Astrocyte of the hippocampus (primary cell): Measurements from ENCODE around the gene WNT16.

Source experiments
- DNase-seq: peaks from one replicate; pipeline ENCODE4 v3.0.0; 2011; ENCODE audit warnings: low read depth, low spot score

Gene WNT16

DNA sequence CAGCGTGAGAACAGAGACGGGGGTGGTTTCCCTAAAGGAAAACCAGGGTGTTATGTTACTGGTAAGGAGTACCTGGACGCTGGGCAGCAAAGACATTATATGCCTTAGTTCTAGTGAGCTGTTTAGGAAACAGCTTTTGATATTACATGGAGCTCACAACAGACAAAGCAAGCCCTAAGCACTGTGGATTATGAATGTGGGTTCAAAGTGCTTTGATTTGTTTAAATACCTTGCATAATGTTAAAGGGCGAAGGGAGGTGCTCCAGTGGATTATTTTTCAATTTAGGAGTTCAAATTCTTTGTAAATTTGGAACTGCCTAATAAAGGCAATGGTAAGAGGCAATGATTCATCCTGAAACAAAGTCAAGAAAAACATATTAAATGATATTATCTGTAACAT lies 13.8 kb downstream of the WNT16 start:
- DNase-seq = no peak

DNA sequence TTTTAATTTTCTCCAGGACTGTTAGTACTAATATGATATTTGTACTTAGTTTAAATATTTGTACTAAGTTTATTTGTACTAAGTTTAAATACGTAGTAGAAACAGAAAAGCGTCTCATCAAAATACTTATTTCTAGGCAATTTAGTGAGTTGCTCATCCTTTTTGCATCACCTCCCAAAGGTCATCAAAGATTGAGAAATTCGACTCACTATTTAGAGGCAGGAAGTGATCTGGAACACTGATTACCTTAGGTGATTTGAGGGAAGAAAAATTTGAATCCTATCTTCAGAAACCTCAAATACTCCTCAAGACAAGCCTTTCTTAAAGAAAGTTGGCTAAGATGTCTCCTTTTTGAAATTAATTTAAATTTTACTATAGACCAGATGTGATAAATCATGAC lies 14.5 kb downstream of the WNT16 start:
- no peak for DNase-seq

DNA sequence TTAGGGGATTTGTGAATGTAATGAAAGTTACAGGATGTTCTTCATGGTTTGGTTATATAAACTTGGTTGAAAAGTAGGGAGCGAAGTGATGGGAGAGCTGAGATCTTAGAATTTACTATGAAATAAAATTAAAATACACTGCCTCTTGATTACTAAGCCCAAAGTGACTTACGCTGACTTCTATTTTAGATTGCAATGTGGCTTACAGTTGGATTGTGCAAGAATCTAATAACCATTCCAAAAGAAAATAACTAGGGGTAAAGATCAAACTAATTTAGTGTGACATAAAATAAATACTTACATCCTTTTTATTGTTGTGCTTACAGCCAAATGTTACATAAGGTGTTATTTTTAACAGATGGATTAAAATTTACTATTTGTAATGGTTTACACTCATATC lies 15.3 kb downstream of the WNT16 start:
- DNase-seq = no peak

DNA sequence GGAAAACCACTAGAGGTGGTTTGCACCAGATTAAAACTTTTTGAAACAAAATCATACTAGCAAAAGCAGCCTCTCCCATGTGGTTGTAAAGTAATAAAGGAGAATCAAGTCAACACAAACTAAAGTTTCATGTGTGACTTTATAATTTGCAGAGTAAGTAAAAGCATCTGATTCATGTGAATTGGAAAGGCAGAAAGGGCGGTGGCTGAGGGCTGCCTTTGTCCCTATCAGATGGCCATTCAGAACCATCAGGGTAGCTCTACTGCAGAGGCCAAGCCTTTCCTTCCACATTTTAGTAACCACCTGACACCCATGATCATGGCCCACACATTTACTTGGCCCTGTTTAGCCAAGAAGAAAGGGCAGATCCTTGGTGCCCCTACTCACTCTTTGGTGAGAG lies 15.7 kb downstream of the WNT16 start:
- no peak for DNase-seq

DNA sequence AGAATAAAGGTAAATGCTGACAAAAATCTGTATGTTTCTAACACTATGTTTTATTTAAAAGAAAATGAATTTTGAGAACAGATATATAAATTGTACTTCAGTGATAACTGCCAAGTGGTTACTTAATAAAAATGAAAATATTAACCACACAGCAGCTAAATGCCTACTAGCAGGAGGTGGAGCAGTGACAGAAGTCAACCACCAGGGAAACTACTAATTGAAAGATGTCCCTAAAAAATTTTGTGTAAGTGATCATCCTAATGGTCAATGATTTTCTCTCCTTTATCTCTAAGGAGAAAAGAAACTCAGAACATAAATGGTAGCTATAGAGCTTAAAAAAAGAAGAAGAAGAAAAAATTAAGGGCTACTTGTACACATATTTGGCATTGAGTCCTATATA lies 22.9 kb downstream of the WNT16 start:
- DNase-seq = no peak

DNA sequence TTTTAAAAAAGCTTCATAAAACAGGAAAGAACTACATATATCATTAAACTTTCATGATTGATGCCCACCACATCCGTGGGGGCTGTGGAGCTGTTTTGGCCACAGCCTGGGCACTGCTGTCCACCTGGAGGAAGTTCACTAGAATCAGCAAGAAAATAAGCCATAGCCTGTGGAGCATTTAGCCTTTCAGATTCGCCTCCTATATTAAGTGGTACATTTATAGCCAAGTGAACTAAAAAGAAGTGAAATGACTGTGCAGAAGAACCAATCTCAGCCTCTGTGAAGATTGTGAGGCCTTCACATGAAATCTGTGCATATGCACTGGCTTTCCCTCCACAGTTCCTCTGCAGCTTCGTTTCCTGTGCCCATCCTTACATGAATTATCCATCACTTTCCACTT lies 23.5 kb downstream of the WNT16 start:
- DNase-seq = no peak

DNA sequence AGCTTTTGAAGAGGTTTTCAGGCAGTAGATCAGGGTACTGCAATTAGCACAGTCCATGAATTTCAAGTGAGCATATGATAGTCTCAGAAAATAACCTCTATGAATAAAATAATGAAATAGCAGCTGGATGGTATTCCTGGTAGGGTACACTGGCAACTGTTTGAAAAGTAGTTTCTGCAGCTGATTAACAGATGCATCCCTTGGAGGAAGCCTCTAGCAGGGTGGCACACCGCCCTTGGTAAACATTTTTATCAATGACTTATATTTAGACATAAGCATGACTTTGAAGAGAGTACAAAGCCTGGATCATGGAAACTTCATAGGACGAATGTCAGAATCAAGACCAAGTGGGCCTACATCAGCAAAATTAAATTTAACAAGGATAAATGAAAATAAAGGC lies 26.8 kb downstream of the WNT16 start:
- no peak for DNase-seq

DNA sequence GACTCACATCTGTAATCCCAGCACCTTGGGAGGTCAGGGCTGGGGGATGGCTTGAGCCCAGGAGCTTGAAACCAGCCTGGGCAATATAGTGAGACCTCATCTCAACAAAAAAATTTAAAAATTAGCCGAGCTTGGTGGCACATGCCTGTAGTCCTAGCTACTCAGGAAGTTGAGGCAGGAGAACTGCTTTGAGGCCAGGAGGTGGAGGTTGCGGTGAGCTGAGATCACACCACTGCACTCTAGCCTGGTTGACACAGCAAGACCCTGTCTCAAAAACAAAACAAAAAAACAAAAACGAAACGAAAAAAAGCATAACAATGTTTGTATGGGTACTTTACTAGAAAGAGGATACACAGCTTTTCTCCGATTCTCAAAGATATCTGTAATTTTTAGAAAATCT lies 31.8 kb downstream of the WNT16 start:
- no peak for DNase-seq

DNA sequence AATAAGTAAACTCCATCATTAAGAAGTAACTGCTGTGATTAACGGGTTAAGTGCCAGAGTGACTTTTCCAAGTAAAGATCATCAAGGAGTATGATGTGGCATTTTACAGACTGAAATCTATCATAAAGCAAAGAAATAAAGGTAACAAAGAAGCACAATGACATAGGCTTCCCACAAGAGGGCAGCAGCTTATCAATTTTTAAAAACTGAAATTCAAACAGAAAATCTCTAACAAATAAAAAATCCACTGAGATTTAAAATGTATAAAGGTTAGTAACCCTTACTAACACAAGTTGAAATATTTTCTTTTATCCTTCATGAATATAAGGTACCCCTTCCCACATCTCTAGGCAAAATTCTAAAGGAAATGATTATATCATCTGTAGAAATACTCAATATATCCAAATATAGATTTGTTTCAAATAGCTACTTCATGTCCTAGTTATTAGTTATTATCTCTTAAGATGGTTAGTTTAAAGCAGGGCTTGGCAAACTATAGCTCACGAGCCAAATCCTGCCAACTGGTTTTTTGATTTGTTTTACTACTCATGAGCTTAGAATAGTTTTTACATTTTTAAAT lies 38.1 kb downstream of the WNT16 start:
- DNase-seq = peak; percentile 58

DNA sequence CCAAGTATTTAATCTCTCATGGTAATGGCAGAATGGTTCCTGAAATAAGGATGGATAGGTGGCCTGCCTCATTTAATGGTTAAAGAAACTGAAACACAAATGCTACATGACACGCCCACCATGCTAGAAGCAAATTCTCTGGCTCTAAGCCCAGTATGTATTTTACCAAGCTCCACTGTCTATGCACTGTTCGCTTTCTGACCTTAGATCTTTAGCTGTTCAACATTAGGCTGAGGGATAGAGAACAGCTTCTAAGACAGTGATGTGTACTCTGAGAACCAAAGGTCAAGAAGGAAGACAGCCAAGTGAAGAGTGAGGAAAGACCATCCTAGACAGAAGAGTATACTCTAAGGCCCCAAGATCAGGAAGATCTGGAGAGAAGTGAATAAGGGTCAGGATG lies 40.7 kb downstream of the WNT16 start:
- peak; percentile 44 for DNase-seq

DNA sequence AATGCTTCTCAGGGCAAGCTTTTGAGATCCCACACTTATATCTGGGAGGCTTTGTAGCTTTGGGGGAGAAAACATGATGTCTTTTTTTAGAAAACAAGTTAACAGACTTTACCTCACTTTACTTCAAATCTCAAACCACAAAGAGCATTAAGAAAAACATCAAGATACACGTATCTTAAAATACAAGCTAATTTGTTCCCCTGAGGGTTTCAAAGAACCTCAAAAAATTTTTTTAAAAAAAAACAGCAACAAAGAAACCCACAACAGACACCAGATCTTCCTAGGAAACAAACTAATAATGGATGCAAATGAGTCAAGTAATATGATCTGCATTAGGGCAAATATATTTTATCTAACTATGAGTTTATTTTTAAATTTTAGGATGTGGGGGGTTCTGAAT lies 42.6 kb downstream of the WNT16 start:
- no peak for DNase-seq

DNA sequence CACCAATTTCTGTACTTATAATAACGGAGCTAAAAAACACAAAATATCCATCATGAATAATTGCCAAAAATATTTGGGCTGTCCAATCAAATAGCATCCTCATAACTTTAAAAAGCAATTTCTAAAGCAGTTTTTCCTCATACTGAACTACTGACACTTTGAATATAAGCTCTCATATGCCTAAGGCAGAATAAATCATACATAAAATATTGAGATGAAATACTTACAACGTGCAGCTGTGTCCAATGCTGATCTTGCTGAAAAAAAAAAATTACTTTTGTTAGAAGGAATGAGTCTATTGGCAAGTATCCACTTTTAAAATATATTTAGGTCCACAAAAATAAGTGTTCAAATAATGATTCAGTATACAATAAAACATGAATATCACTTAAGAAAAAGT lies 43.1 kb downstream of the WNT16 start:
- no peak for DNase-seq

DNA sequence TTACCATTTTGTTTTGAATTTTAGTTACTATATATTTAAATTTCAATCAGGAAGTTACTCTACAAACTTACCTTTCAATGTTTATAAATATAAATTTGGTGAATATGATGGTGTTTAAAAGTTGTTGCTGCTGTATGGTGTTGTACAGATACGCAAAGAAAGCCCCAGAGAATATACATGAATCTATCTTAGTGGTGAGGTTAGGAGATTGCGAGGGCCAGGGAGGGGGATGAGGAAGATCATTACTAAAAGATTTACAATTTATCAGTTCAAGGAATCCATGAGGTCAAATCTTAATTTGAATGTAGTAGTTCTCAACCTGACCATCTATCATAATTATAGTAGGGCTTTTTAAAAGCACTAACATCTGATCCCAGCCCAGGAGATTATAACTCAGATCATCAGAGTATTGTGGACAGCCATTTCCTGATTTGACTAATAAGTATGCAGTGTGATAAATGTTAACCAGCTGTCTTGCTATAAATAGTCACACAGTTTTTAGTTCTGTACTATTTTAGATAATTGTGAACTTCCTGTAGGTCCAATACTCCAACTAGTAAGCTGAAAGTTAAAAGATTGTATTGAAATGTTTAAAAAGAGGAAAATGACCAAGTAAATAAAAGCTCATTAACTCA lies 43.7 kb downstream of the WNT16 start:
- no peak for DNase-seq

DNA sequence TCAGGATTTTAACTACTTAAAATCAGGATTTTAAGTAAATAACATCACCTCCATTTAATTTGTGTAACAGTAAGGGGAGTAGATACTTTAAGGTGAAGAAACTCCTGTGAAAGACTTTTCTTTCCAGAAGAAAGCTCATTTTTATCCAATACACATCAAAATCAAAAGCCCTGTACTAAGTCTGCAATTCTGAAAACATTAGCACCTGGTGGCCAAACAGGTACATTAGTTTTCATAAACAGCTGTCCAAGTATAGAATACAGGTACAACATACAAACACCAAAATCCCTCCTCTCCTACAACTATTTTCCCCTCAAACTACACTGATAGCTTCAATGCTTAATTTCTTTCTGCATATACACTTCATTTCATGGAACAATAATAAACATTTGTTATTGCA lies 44.4 kb downstream of the WNT16 start:
- DNase-seq = no peak

DNA sequence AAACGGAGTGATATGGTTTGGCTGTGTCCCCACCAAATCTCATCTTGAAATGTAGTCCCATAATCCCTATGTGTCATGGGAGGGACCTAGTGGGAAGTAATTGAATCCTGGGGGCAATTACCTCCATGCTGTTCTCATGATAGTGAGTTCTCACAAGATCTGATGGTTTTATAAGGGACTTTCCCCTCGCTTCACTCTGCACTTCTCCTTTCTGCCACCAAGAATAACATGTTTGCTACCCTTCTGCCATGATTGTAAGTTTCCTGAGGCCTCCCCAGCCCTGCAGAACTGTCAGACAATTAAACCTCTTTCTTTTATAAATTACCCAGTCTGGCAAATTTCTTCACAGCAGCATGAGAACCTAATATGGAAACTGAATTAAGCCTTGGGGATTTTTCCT lies 48.2 kb downstream of the WNT16 start:
- DNase-seq = no peak

DNA sequence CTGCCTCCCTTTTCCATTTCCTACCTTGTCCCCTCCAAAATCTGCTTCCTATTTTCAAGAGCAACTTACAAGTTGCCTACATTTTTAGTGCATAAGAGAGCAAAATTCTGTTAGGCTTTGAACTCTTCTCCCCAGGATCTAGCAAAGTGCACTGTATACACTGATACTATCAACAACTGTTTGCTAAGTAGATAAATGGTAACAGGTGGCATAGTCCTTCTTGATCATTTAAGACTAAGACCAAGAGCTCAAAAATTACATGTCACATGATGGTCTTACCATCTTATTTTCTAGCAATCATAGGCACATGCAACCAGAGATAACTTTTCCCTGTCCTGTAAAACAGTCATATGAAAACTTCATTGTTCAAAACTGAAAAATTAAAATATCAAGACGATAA lies 51.1 kb downstream of the WNT16 start:
- no peak for DNase-seq

DNA sequence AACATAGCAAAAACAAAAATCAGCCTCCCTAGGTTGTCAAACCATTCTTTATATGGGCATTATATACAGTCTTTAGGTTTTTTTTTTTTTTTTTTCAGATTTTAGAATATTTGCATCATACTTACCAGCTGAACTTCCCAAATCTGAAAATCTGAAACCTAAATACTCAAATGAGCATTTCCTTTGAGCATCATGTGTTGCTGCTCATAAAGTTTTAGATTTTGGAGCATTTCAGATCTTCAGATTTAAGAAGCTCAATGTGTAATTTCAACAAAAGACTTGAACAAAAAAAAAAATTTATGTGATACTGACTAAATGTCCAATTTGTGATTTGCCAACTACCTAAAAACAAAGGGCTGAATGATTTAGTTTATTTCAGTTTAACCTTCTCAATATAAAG lies 53.7 kb downstream of the WNT16 start:
- no peak for DNase-seq

DNA sequence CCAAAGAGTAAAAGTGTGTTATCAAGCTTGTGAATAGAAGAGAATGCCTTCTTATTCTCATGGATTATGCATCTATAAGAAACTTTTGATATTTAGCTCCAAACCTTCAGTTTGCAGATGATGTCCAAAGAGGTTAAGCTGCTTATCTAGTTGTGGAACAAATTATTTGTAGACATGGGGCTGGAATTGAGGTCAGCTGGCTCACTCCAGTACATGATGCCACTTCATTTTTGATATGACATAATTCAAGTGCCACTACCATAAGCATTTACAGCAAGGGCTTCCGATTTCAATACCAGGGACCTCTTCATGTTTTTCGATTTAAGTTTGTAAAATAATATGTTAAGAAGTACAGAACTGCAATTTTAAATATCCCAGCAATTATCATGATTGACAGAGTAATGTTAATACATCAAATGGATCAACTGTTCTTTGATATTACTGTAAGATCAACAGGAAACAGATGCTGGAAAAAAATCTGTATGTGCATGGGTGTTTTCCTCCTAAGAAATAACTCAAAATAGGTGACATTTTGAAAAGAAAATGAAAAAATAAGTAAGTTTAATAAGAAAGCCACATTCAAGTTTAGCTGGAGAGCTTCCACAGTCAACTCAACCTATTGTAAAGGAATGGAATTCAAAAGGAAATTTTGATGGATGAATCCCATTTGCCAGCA lies 54.6 kb downstream of the WNT16 start:
- DNase-seq = no peak

DNA sequence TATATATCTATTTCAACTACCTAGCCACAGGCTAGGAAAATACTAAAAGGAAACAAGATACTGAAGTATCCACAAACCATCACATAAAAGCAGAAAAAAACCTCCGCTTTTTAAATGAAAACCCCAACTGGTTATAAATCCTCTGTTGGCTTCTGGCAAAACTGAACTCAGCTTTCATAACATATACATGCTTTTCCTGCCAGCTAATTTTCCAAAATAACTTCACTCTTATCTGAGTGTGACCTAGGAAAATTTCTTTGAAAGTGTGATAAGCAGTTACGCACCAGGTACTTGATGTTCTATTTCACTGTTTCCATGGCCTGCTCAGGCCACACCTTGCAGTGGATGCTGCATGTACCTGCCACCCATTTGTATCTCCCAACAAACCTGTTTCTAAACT lies 55.5 kb downstream of the WNT16 start:
- DNase-seq = no peak

DNA sequence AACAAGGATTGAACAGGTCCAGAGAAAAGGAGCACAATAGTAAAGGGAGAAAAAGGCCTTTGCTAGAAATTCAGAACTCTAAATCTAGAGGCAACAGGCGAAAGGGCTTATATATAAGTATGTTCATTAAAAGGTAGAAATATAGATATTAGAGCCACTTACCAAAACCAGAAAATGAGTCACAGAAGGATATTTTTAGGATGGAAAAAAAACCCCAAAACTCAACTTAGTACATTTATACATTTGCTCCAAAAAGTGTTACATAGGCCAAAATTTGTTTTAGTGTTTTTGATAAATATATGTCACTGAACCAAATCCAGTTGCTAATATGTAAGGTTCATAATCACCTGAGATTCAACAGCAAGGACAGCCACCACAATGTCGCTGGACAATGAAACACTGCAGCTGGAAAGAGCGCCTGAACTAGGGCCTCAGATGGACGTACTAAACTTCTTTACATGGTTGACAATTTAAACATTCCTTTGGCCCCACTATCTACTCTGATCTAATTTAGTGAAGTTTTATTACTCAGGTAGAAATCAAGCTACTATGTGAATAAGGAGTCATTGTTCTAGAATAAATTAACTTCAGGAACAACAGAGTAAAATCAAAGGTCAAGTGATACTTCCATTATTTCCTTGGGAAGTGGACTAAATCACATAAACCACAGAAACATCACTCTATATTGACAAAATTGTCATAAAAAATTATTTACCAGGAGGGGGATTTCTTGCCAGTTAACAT lies 56.4 kb downstream of the WNT16 start:
- no peak for DNase-seq

DNA sequence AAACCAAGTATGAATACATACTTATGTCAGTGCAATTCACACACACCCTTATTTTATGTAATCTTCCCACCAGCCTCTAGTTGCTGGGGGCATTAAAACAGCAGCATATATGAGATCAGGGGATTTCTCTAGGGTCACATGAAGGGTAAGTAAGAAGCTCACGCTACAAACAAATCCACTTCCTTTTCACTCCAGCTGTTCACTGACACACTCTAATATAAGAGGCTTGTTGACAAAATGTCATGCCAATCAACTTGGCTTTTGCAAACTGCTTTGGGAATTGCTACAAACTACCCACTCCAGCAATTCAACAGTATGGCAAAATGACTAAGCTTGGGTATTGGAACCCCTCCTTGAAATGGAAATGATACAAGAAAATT lies 57.0 kb downstream of the WNT16 start:
- DNase-seq = peak; percentile 19

DNA sequence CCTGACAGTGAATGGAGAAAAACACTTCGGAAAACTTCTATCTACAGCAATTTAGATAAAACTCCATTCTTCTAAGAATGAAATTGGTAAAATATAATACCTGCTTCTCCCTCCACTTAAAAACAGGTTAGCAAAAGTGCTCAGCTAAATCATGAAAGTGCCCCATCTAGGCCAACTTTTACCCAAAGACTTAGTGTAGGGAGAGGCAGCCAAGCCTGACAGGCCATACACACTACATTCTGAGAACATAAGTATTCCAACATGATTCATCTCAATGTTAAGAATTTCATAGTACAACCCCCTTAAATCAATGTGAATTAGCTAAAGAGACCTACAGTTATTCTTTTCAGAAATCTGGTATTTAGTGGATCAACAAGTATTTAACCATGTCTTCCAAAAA lies 60.1 kb downstream of the WNT16 start:
- no peak for DNase-seq

DNA sequence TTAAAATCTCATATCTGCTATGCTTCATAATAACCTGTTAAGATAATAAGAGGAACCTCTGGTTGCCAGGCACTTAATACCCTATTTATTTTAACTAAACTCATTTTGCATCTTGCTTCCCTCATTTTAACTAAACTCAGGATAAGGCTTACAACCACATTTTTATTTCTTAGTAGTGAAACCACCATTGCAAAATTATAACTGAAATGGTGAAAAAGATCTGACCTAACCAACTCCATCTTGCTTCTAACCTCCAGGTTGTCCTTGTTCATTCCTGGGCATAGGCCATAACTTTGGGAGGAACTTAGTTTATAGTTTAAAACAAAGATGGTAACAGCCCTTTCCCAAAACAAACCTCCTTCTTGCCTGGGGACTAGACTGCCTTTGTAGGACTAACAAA lies 61.3 kb downstream of the WNT16 start:
- DNase-seq = no peak
